22Rv1 (cell line): ENCODE data around the gene PLEKHG1.

Source experiments
- ZFX ChIP-seq: fragments of 450-650 bp; IDR thresholded peaks from 2 replicates; pipeline ENCODE4 v1.6.1; 2017; ENCODE audit warnings: antibody characterized with exemption, borderline replicate concordance
- TF ChIP-seq, protein P1 (sequence below): fragments of 450-650 bp; IDR thresholded peaks from 2 replicates; pipeline ENCODE4 v1.5.1; 2017; ENCODE audit warnings: mild to moderate bottlenecking

DNA sequence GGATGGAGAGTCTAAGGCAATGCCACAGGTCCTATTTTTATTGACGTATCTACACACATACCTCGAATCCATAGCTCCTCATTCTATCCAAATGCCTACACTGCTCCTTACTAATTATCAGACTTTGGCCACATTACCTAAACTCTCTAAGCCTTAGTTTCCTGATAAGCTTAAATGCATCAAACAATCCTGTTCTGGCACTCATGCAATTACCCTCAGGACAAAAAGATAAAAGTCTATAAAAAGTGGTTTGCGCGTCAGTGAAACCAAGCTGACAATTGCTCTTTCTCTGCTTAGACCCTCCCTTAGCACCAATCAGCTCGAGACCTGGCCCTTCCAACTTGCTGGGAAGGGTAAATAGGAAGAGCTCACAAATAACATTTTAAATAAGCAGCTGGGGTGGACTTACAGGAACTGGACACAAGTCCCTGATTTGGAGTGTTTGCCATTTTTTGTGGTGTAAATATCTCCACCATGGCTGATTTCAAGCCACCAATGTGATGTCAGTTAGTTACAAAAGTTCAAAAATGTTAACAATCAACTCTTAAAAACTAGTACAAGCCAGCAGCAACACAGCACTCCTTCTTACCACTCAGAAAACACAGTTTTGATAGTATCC is 7.2 kb upstream of the PLEKHG1 start:
- TF ChIP-seq, protein P1, sequence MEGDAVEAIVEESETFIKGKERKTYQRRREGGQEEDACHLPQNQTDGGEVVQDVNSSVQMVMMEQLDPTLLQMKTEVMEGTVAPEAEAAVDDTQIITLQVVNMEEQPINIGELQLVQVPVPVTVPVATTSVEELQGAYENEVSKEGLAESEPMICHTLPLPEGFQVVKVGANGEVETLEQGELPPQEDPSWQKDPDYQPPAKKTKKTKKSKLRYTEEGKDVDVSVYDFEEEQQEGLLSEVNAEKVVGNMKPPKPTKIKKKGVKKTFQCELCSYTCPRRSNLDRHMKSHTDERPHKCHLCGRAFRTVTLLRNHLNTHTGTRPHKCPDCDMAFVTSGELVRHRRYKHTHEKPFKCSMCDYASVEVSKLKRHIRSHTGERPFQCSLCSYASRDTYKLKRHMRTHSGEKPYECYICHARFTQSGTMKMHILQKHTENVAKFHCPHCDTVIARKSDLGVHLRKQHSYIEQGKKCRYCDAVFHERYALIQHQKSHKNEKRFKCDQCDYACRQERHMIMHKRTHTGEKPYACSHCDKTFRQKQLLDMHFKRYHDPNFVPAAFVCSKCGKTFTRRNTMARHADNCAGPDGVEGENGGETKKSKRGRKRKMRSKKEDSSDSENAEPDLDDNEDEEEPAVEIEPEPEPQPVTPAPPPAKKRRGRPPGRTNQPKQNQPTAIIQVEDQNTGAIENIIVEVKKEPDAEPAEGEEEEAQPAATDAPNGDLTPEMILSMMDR = no peak
- TF ChIP-seq ZFX = no peak
